Tibial artery (tissue), 4 donors: ENCODE results near the gene PCYT2.

Experiments
- DNase-seq, 2 donors: peaks; one replicate each; pipeline ENCODE4 v3.0.0-alpha.2; 2019
- H3K27ac ChIP-seq, 2 donors: fragments of 200-600 bp; sonication (generic) in 1 of 2; 1 replicate in 1 of 2; 2 replicates in 1 of 2; pipeline ENCODE4 v1.5.1; 2018 to 2019; ENCODE audit warnings: mild to moderate bottlenecking in 1 of 2
- H3K27me3 ChIP-seq, 2 donors: fragments of 200-600 bp; sonication (generic) in 1 of 2; one replicate each; pipeline versions ENCODE4 v1.5.1 to v1.6.0; 2016 to 2019
- H3K36me3 ChIP-seq, 3 donors: fragments of 200-600 bp; sonication (generic) in 2 of 3; one replicate each; pipeline ENCODE4 v1.5.1; 2016 to 2019; ENCODE audit warnings: mild to moderate bottlenecking in 2 of 3
- H3K4me1 ChIP-seq, 4 donors: fragments of 200-600 bp; sonication (generic) in 2 of 4; 1 replicate in 3 of 4; 2 replicates in 1 of 4; pipeline ENCODE4 v1.5.1; 2016 to 2019
- H3K4me3 ChIP-seq, 2 donors: fragments of 200-600 bp; sonication (generic) in 1 of 2; 1 replicate in 1 of 2; 2 replicates in 1 of 2; pipeline ENCODE4 v1.5.1; 2018 to 2019; ENCODE audit warnings: mild to moderate bottlenecking in 2 of 2
- H3K9me3 ChIP-seq, 3 donors: fragments of 200-600 bp; sonication (generic) in 1 of 3; one replicate each; pipeline ENCODE4 v1.5.1; 2016 to 2019
- CTCF ChIP-seq, 2 experiments: fragments of 200-600 bp in 1 of 2; fragments of 450-650 bp in 1 of 2; IDR thresholded peaks; one replicate each; pipeline ENCODE4 v1.5.1; 2017 to 2019; ENCODE audit warnings: antibody characterized with exemption in 2 of 2, mild to moderate bottlenecking in 1 of 2, moderate library complexity in 1 of 2
- intact Hi-C: fragments of 100-400 bp; cut with DNase I; formaldehyde crosslinking; loops from one replicate; pipeline ENCODE4 v1.15.0; 2023; ENCODE audit warnings: low total_unique reads

The PCYT2 gene

GRCh38 chr17:81866440-81867169 lies 44.6 kb downstream of the PCYT2 start:
- H3K27me3 ChIP-seq, result no peaks in the 10 kb centered on the region
- no peak overlapping the region for H3K4me3 ChIP-seq
- peaks cover 0 to 63% (median 36%) of the 10 kb centered on the region in 4 donors for H3K4me1 ChIP-seq
- no peaks in the 10 kb centered on the region for H3K9me3 ChIP-seq
- DNase-seq, result no peak
- TF ChIP-seq CTCF (IDR thresholded peaks at IDR 0.05), result no peak
- intact Hi-C loops, result no loop called here
- peaks cover 7 to 62% (median 22%) of the 10 kb centered on the region in 3 donors for H3K36me3 ChIP-seq
- H3K27ac ChIP-seq, result peak overlapping the region; percentile 12 to 87

- intact Hi-C loops, result no loop called here
- TF ChIP-seq CTCF (IDR thresholded peaks at IDR 0.05), result no peak
- DNase-seq, result no peak
- Histone ChIP-seq H3K9me3 (no peaks in the 10 kb centered on the region), H3K27ac (no peak overlapping the region), H3K36me3 (peaks cover 7 to 62% (median 22%) of the 10 kb centered on the region in 3 donors), H3K4me3 (no peak overlapping the region), H3K27me3 (no peaks in the 10 kb centered on the region), H3K4me1 (peaks cover 0 to 67% (median 40%) of the 10 kb centered on the region in 4 donors)
Measured at GRCh38 chr17:81865733-81866439, 45.3 kb downstream of the PCYT2 start.

- no peaks in the 10 kb centered on the region for H3K27me3 ChIP-seq
- DNase-seq, result no peak
- TF ChIP-seq CTCF (IDR thresholded peaks at IDR 0.05), result no peak
- no peak overlapping the region for H3K4me3 ChIP-seq
- H3K36me3 ChIP-seq, result peaks cover 7 to 62% (median 22%) of the 10 kb centered on the region in 3 donors
- H3K27ac ChIP-seq, result no peak overlapping the region
- intact Hi-C loops, result no loop called here
- H3K4me1 ChIP-seq, result peaks cover 0 to 65% (median 40%) of the 10 kb centered on the region in 4 donors
- H3K9me3 ChIP-seq, result no peaks in the 10 kb centered on the region
Measured at GRCh38 chr17:81865358-81865732, 45.9 kb downstream of the PCYT2 start.

GRCh38 chr17:81863833-81864768 lies 47.1 kb downstream of the PCYT2 start:
- peaks cover 0 to 60% (median 34%) of the 10 kb centered on the region in 4 donors for H3K4me1 ChIP-seq
- H3K36me3 ChIP-seq, result peaks cover 7 to 56% (median 16%) of the 10 kb centered on the region in 3 donors
- no peaks in the 10 kb centered on the region for H3K27me3 ChIP-seq
- H3K9me3 ChIP-seq, result no peaks in the 10 kb centered on the region
- no peak overlapping the region for H3K27ac ChIP-seq
- H3K4me3 ChIP-seq, result no peak overlapping the region
- intact Hi-C loops, result no loop called here
- no peak for DNase-seq
- no peak for TF ChIP-seq CTCF (IDR thresholded peaks at IDR 0.05)

GRCh38 chr17:81863123-81863675 lies 48.0 kb downstream of the PCYT2 start:
- no peak for DNase-seq
- peak overlapping the region in 1 of 2 donors; percentile 14 for H3K27ac ChIP-seq
- TF ChIP-seq CTCF (IDR thresholded peaks at IDR 0.05), result no peak
- H3K27me3 ChIP-seq, result no peaks in the 10 kb centered on the region
- peaks cover 2 to 56% (median 15%) of the 10 kb centered on the region in 3 donors for H3K36me3 ChIP-seq
- peaks cover 0 to 60% (median 34%) of the 10 kb centered on the region in 4 donors for H3K4me1 ChIP-seq
- no peak overlapping the region for H3K4me3 ChIP-seq
- intact Hi-C loops, result no loop called here
- no peaks in the 10 kb centered on the region for H3K9me3 ChIP-seq
